PC-3 (cell line): ENCODE measurements around the gene XPC. TPM values are rescaled to one million over a fixed set of nuclear protein-coding genes. Genes with fewer than 3 reads are reported as not detected.

Source experiments
- ATAC-seq: fragments of 200-7000 bp; cut with Tn5 transposase; 2 replicates; pipeline ENCODE4 v1.9.1; 2020; ENCODE audit warnings: mild to moderate bottlenecking, moderate library complexity
- BruUV-seq: library from RNA; stranded (reverse); fragments of 400-500 nt; replicated peaks from 2 replicates; lab custom pipeline; 2021; lab: Mats Ljungman, UMichigan
- CTCF ChIA-PET: fragments of 300-600 bp; sonication (Branson Sonifier 250); formaldehyde crosslinking; loops from one replicate; lab custom pipeline; 2022; ENCODE audit warnings: antibody characterized with exemption; lab: Charles Lee
- POLR2A ChIA-PET: fragments of 300-600 bp; sonication (Branson Sonifier 250); formaldehyde crosslinking; loops from one replicate; lab custom pipeline; 2022; ENCODE audit warnings: antibody characterized with exemption; ENCODE audit not compliant: unreplicated experiment; lab: Charles Lee
- DNase-seq: peaks from one replicate; pipeline ENCODE4 v3.0.0-alpha.2; 2015
- H2AFZ ChIP-seq: fragments of 300-600 bp; sonication (generic); 2 replicates; pipeline ENCODE4 v1.6.0; 2016; ENCODE audit warnings: antibody characterized with exemption, low read length
- H3F3A ChIP-seq: fragments of 300-600 bp; sonication (generic); one replicate; pipeline ENCODE4 v1.6.0; 2017; ENCODE audit warnings: antibody characterized with exemption, low read length, control low read depth, mild to moderate bottlenecking; ENCODE audit not compliant: unreplicated experiment
- H3K27ac ChIP-seq: fragments of 300-600 bp; sonication (generic); 2 replicates; pipeline ENCODE4 v1.5.1; 2016; ENCODE audit warnings: mild to moderate bottlenecking, low read length
- H3K27me3 ChIP-seq: fragments of 300-600 bp; sonication (generic); 2 replicates; pipeline ENCODE4 v1.6.1; 2016; ENCODE audit warnings: low read length, mixed read lengths
- H3K36me3 ChIP-seq: fragments of 300-600 bp; sonication (generic); 2 replicates; pipeline ENCODE4 v1.6.1; 2016; ENCODE audit warnings: low read depth, mixed run types, low read length, mixed read lengths
- H3K4me1 ChIP-seq: fragments of 300-600 bp; sonication (generic); 2 replicates; pipeline ENCODE4 v1.5.1; 2016; ENCODE audit warnings: low read length; ENCODE audit not compliant: insufficient read depth
- H3K4me2 ChIP-seq: fragments of 300-600 bp; sonication (generic); 2 replicates; pipeline ENCODE4 v1.6.0; 2016; ENCODE audit warnings: low read length
- H3K4me3 ChIP-seq: fragments of 300-600 bp; sonication (generic); 2 replicates; pipeline ENCODE4 v1.5.1; 2016; ENCODE audit warnings: mild to moderate bottlenecking, low read length, mixed read lengths
- H3K79me2 ChIP-seq: fragments of 300-600 bp; sonication (generic); 2 replicates; pipeline ENCODE4 v1.6.1; 2017; ENCODE audit warnings: low read length, mixed read lengths
- H3K9ac ChIP-seq: fragments of 300-600 bp; sonication (generic); 2 replicates; pipeline ENCODE4 v1.6.0; 2016; ENCODE audit warnings: mild to moderate bottlenecking, low read length
- H3K9me2 ChIP-seq: fragments of 300-600 bp; sonication (generic); replicated peaks from 2 replicates; pipeline ENCODE4 v1.6.1; 2016; ENCODE audit warnings: mixed run types, low read length, mixed read lengths
- H3K9me3 ChIP-seq: fragments of 300-600 bp; sonication (generic); 2 replicates; pipeline ENCODE4 v1.6.1; 2016; ENCODE audit warnings: low read length, mixed read lengths
- H4K20me1 ChIP-seq: fragments of 300-600 bp; sonication (generic); 2 replicates; pipeline ENCODE4 v1.6.1; 2016; ENCODE audit warnings: low read length, mixed read lengths
- EZH2 ChIP-seq: fragments of 300-600 bp; sonication (generic); IDR thresholded peaks from one replicate; pipeline ENCODE4 v1.6.1; 2017; ENCODE audit warnings: antibody characterized with exemption, mild to moderate bottlenecking, low read length; ENCODE audit not compliant: unreplicated experiment
- EZH2phosphoT487 ChIP-seq: fragments of 300-600 bp; sonication (generic); IDR thresholded peaks from 2 replicates; pipeline ENCODE4 v1.6.1; 2018; ENCODE audit warnings: mild to moderate bottlenecking, antibody characterized with exemption, low read length, borderline replicate concordance
- intact Hi-C: fragments of 100-400 bp; cut with micrococcal nuclease; formaldehyde crosslinking; loops from 2 replicates; pipeline ENCODE4 v1.9.0; 2023
- total RNA-seq: library from RNA; depleted of rRNA; stranded (reverse); fragments of >200 nt; gene quantifications from 2 replicates; pipeline ENCODE4 v1.2.3, GENCODE V29; 2014
- TF ChIP-seq, protein P1 (sequence below): fragments of 300-600 bp; sonication (generic); conservative IDR thresholded peaks from 2 replicates; pipeline ENCODE4 v1.5.1; 2017; ENCODE audit warnings: antibody characterized with exemption, low read depth, mild to moderate bottlenecking, low read length

Gene XPC
- total RNA-seq, 1 experiment from 2014 or later = 24.3 TPM

DNA sequence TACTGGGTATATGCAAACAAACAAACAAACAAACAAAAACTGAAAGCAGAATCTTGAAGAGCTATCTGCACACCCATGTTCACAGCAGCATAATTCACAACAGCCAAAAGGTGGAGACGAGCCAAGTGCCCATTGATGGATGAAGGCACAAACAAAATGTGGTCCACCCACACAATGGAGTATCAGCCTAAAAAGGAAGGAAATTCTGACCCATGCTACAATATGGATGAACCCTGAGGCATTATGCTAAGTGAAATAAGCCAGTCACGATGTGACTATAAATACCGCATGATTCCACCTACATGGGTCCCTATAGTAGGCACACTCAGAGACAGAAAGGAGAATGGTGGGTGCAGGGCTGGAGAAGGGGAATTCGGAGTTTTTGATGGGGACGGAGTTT is 24.1 kb downstream of the XPC start:
- TF ChIP-seq EZH2phosphoT487 = no peak
- TF ChIP-seq EZH2 = no peak
- TF ChIP-seq, protein P1, sequence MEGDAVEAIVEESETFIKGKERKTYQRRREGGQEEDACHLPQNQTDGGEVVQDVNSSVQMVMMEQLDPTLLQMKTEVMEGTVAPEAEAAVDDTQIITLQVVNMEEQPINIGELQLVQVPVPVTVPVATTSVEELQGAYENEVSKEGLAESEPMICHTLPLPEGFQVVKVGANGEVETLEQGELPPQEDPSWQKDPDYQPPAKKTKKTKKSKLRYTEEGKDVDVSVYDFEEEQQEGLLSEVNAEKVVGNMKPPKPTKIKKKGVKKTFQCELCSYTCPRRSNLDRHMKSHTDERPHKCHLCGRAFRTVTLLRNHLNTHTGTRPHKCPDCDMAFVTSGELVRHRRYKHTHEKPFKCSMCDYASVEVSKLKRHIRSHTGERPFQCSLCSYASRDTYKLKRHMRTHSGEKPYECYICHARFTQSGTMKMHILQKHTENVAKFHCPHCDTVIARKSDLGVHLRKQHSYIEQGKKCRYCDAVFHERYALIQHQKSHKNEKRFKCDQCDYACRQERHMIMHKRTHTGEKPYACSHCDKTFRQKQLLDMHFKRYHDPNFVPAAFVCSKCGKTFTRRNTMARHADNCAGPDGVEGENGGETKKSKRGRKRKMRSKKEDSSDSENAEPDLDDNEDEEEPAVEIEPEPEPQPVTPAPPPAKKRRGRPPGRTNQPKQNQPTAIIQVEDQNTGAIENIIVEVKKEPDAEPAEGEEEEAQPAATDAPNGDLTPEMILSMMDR = no peak
- Histone ChIP-seq H3K9me2 (no peaks in the 10 kb centered on the region), H3K9me3 (no peaks in the 10 kb centered on the region), H3K4me2 (no peak overlapping the region), H3K79me2 (no peaks in the 10 kb centered on the region), H3K9ac (no peak overlapping the region), H3K27ac (no peak overlapping the region), H3K4me1 (no peaks in the 10 kb centered on the region), H3K27me3 (no peaks in the 10 kb centered on the region), H2AFZ (no peak overlapping the region), H3K4me3 (no peak overlapping the region), H3F3A (no peaks in the 10 kb centered on the region), H3K36me3 (peaks cover 23% of the 10 kb centered on the region), H4K20me1 (no peaks in the 10 kb centered on the region)
- BruUV-seq = no TSS peak
- no peak for ATAC-seq
- POLR2A ChIA-PET = interaction anchor here (0.6 kb wide), 1 partner anchor 16 kb away, joined by 4 read pairs; no protein-coding TSS in a partner anchor
- intact Hi-C loops = no loop called here
- CTCF ChIA-PET = no interaction called here
- DNase-seq = no peak

DNA sequence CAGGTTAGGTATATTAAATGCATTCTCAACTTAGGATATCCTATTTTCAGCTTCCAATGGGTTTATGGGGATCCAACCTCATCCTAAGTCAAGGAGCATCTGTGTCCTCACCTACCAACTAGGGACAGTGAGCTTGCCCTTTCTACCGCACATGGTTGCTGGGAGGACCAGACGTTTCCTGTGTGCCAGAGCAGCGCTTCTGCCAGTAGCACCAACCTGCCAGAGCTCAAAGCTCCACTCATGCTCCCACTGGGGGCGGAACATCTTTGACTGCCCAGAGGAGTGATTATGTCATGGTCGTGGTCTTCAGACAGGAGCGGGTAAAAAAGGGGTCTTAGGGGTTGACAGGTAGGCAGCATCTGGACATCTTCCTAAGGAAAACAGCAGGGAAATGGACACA is 24.7 kb downstream of the XPC start:
- TF ChIP-seq EZH2 (no peak), EZH2phosphoT487 (no peak)
- TF ChIP-seq, protein P1 = no peak
- Histone ChIP-seq H3K79me2 (no peaks in the 10 kb centered on the region), H3K9me2 (no peaks in the 10 kb centered on the region), H3K9me3 (no peaks in the 10 kb centered on the region), H4K20me1 (no peaks in the 10 kb centered on the region), H3K27me3 (no peaks in the 10 kb centered on the region), H3K4me2 (no peak overlapping the region), H3K27ac (no peak overlapping the region), H2AFZ (no peak overlapping the region), H3K4me1 (no peaks in the 10 kb centered on the region), H3F3A (no peaks in the 10 kb centered on the region), H3K9ac (no peak overlapping the region), H3K36me3 (peaks cover 17% of the 10 kb centered on the region; the same call in 1 of the 2 replicates), H3K4me3 (no peak overlapping the region)
- no TSS peak for BruUV-seq
- intact Hi-C loops = no loop called here
- CTCF ChIA-PET = no interaction called here
- DNase-seq (no peak), ATAC-seq (no peak)
- POLR2A ChIA-PET = interaction anchor here (0.6 kb wide), 1 partner anchor 16 kb away, joined by 4 read pairs; no protein-coding TSS in a partner anchor

DNA sequence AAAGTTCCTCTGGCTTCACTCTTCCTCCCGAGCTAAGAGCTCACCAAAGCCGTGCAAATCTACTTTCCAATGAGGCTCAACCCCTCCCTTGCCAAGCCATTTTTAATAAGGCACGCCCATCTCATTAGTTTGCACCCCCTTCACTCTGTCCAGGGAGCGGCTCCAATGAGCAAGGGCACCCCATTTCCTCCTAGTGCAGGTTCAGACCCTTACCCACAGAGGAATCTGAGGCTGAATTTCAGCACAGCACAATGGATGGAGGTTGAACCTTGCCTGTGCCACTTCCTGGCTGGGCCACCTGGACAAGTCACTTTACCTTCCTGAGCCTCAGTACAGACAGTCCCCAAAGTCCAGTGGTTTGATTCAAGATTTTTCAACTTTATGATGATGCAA is 25.4 kb downstream of the XPC start:
- CTCF ChIA-PET = interaction anchor here (0.6 to 0.7 kb wide), 2 partner anchors 29 to 51 kb away, joined by 3 to 9 read pairs; no protein-coding TSS in a partner anchor

More for the DNA sequence above, 25.4 kb downstream of the XPC start:
- ATAC-seq (no peak), DNase-seq (no peak)
- H4K20me1 ChIP-seq = no peaks in the 10 kb centered on the region
- no peak overlapping the region for H3K27ac ChIP-seq
- no peak overlapping the region for H2AFZ ChIP-seq
- H3K27me3 ChIP-seq = no peaks in the 10 kb centered on the region
- no peaks in the 10 kb centered on the region for H3K79me2 ChIP-seq
- intact Hi-C loops = no loop called here
- H3K4me3 ChIP-seq = no peak overlapping the region
- TF ChIP-seq, protein P1 = no peak
- TF ChIP-seq EZH2 (no peak), EZH2phosphoT487 (no peak)
- no peaks in the 10 kb centered on the region for H3F3A ChIP-seq
- no peak overlapping the region for H3K9ac ChIP-seq
- no peaks in the 10 kb centered on the region for H3K9me2 ChIP-seq
- no peaks in the 10 kb centered on the region for H3K4me1 ChIP-seq
- POLR2A ChIA-PET = no interaction called here
- H3K9me3 ChIP-seq = no peaks in the 10 kb centered on the region
- H3K4me2 ChIP-seq = no peak overlapping the region
- BruUV-seq = no TSS peak
- H3K36me3 ChIP-seq = peaks cover 10% of the 10 kb centered on the region; the same call in 1 of the 2 replicates
